GM20000 (cell line): Measurements from ENCODE around the gene ST6GALNAC3.

Source experiments
- DNase-seq: peaks from one replicate; pipeline ENCODE4 v3.0.0; 2012; ENCODE audit warnings: low spot score
- CTCF ChIP-seq: IDR thresholded peaks from 2 replicates; pipeline ENCODE4 v1.5.1; 2012; ENCODE audit warnings: mild to moderate bottlenecking, control low read depth; ENCODE audit errors: extremely low read depth, missing control alignments

The ST6GALNAC3 gene

DNA sequence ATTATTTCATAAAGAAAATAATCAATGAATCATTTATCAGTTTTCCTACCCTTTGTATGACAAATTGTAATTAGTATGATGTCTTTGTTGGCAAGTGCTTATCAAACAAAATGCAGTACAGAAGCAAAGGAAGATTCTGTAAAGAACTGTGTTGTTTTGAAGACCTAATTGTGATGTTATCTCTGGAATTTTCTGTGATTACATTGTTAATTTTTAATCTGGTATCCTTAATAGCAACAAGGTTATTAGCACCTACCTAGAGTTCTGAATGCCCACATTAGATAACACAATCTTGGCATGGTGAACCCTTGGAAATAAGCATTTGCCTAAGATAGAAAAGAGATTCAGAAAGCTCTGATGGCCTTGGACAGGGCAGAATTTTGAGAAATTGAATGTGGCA lies 518.6 kb downstream of the ST6GALNAC3 start:
- no peak for TF ChIP-seq CTCF

DNA sequence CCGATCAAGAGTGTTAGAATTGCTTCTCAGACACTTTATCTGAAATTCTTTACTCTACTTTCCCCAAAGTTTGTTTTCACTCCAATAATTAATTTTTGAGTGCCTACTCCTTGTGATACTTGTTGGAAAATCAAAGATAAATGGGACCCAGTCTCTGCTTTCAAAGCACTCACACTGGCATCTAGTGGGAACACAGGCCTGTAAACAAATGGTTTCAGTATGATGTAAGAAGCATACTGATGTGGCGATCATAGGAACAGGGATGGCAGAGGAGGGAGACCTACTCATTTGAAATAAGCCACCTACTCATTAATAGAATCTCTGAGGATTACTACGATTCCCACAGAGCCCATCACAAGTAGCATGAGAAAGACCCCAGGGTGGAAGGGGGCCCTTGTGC lies 519.1 kb downstream of the ST6GALNAC3 start:
- no peak for DNase-seq
- TF ChIP-seq CTCF, result no peak

More for the DNA sequence above, 518.6 kb downstream of the ST6GALNAC3 start:
- no peak for DNase-seq

DNA sequence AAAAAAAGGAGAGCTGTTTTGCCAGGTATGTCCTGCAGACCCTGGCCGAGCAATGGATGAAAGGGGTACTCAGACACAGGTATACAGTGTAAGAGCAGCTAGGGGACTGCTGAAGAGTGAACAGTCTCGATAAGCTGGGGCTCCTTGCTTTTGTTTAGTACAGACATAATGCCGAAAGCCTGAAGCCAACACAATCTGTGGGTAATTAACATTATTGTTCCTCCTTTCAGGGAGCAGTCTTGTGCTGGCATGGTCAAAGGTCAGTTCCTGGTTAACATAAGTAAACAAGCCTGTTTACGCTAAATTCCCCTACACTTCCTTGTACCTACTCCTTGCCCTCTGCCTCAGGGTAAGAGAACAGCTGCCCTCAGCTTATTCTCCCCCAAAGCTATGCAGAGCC lies 520.5 kb downstream of the ST6GALNAC3 start:
- no peak for DNase-seq
- no peak for TF ChIP-seq CTCF

GRCh38 chr1:76601465-76601864 lies 526.9 kb downstream of the ST6GALNAC3 start:
- no peak for DNase-seq
- no peak for TF ChIP-seq CTCF

GRCh38 chr1:76607717-76608116 lies 533.2 kb downstream of the ST6GALNAC3 start:
- DNase-seq, result no peak
- no peak for TF ChIP-seq CTCF

- no peak for TF ChIP-seq CTCF
- no peak for DNase-seq
Measured at GRCh38 chr1:76611770-76612445, 537.4 kb downstream of the ST6GALNAC3 start.

GRCh38 chr1:76613886-76614285 lies 539.3 kb downstream of the ST6GALNAC3 start:
- no peak for DNase-seq
- no peak for TF ChIP-seq CTCF
